CD4-positive, alpha-beta T cell treated with Interleukin-4 for 4 hours (primary cell): ENCODE measurements around the gene STEAP2.

Experiments
- DNase-seq: peaks from one replicate; pipeline ENCODE4 v3.0.0-alpha.2; 2020

The STEAP2 gene

DNA sequence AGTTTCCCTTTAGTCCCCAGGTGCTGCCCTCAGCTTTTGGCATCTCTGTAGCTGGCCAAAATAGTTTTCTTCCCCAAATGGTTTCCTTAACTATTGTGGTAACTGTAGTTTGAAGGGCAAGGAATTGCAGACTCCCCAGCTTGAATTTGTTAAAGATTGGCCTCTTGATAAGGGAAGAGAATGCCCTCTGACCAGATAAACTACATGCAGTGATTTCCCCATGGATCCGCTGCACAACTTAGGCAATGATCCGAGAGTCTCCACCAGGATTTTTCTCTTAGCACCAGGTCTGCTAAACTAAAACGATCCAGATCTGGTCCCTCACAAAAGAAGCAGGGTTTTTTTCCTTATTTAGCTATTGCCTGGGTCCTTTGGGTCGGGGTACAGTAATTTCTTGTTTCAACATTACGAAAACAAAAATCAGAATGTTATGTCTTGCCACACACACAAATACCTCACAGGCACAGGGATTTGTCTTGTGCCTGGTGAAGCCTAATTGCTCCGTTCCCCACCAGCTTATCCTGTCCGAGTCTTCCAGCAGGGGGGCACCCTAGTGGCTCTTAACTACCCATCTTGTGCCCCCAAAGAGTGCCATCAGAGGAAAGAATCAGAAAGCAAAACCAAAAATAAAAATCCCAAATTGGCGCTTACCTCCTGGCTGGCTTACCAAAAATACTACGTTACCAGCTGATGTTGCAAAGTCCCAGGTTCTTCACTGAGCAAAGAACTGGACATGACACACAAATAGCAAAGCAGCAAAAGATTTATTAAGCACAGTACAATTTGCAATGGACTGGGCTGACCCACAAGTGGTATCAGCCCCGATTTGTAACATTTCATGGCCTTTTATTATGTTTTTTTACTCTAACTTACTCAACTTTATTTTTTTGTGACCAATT, 16.4 kb upstream of the STEAP2 start:
- DNase-seq: no peak

DNA sequence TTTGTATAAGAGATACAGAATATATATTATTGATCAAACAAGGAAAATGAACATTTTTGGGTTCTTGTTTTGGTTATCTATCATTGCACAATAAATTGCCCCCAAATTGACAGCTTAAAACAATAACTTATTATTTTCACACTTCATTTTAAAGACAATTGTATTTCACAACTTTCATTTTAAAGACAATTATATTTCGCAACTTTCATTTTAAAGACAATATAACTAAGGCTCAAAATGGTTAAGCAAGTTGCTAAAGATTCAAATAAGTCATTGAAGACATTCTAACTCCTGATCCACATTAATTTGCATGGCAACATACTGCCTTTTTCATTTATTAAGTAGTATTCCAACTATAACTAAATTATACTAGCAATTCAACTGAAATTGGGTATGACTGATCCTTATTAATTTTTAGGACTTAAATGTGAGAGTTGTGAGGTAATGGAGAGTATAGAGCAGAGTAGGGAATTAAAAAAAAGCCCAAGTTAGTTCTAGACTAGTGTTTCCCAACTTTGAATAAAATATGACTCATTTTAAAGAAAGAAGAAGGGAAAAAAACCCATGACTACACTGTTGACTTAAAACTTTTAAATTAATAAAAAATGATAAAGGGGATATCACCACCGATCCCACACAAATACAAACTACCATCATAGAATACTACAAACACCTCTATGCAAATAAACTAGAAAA, 9.9 kb upstream of the STEAP2 start:
- no peak for DNase-seq

DNA sequence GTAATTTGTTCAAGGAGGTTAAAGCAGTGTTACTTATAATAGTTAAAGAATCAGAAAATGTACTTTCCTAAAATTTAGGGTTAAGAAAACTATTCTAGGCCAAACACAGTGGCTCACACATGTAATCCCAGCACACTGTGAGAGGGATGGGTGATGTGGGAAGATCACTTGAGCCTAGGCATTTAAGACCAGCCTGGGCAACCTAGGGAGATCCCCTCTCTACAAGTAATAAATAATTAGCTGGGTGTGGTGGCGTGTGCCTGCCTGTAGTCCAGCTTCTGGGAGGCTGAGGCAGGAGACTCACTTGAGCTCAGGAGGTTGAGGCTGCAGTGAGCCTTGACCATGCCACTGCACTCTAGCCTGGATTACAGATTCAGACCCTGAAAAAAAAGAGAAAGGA, 3.6 kb upstream of the STEAP2 start:
- no peak for DNase-seq

DNA sequence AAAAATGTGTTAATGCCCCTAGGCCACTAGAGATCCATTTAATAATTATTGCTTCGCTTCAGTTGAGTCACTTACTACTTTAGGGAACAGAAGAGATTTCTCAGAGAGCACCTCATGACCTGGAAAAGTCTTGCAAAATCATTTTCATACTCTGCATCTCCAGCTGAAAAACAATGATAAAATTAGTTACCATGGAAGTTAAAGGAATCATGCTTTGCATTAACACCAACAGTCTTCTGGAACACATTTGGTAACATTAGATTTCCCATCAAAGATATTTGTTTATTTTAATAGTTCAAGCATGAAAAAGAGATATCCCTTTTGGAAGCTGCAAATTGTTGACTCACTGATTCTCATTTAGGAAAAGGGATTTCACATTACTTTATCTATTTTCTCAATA, 1.8 kb upstream of the STEAP2 start:
- no peak for DNase-seq

GRCh38 chr7:90210475-90210874, 1.1 kb upstream of the STEAP2 start:
- no peak for DNase-seq

DNA sequence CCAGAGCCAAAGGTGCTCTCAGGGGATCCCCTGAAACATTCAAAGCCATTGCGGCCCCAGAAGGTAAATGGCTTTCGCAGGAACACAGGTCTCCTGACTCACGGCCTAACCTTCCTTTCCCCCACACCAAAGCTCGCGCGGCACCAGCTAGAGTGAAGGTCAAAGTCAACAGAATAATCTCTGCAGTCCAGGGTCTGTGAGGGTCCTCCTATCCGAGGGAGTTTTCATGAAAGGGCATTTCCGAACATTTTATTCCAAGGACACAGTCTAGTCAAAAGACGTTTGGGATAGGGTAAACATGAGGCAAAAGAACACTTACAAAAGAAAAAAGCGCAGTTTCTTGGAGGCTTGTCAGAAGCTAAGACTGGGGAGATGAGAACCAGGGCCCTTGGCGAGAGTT, 559 bp upstream of the STEAP2 start:
- DNase-seq: no peak

- no peak for DNase-seq
These were observed 582 bp downstream of the STEAP2 start for GRCh38 chr7:90212149-90212495.

DNA sequence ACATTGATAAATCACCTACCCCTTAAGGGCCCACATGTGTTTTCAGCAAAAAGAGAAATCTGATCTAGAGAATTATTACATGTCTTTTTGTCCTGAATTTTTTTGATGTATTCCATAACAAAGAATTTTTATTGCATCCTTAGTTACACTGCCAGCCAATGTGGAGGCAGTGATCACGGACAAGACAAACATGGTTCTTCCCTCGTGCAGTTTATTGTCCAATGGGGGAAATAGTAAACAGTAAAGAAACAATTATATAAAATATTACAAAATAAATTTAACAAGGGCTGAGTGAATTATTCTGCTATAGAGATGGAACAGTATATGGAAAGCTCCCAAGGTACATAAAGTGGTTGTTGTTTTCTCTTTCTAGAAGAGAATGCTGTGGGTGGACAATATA, 2.0 kb downstream of the STEAP2 start:
- DNase-seq: no peak

- DNase-seq: no peak
These were observed 4.6 kb downstream of the STEAP2 start for GRCh38 chr7:90216080-90216674.

GRCh38 chr7:90216771-90217170, 5.2 kb downstream of the STEAP2 start:
- DNase-seq: no peak

DNA sequence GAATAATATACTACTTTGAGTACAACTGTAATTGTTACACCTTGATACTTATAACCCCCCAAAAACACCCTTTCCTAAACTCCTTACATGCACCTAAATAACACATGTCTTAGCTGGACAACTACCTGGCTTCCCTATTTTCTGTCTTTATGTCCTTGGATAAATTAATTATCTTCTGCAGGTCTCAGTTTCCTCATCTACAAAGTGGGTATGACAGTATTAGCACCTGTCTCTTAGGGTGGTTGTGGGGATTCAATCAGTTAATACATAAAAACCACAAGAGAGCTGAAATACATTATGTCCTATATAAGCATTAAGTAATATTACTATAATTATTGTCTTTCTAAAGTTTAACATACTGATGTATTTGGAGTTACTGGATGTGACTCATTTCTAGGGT, 10.8 kb downstream of the STEAP2 start:
- DNase-seq: no peak

DNA sequence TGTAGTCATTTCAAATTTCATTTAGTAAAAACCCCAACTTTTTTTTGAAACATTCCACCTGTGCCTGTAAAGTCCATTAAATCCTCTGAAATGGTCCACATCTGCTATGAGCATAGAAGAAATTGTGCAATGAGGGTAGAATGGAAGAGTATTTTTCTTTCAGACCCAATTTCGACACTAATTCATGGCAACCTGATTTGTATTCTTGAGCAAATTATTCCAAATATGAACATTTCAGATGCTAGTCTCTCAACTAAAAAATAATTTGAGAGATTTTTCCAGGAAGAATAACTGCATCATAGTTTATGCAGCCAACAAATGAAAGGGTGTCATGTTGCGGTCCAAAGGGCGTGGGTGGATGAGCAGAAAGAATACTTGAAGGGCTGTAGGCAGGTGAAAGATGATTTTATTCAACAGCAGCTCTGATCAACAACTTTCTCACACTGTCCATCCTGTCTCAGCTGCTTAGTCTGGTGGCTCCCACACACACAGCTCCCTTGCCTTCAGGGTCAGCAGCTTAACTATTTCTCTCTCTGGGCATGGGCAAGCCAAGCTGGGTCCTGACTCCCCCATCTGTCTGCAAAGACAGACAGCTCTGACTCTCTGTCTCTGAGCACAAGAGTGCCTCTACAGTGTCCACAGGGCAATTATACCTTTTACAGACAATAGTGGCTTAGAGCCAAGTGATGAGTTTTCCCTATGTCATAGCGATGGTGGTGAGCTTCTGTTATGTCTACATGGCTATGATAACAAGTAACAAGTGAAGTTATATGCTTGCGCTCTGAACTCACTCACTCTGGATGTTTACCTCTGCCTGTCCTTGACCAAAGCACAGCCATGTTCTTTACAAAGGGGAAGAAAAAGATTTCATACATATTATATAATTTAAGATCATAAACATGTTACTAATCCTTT, 11.5 kb downstream of the STEAP2 start:
- no peak for DNase-seq

DNA sequence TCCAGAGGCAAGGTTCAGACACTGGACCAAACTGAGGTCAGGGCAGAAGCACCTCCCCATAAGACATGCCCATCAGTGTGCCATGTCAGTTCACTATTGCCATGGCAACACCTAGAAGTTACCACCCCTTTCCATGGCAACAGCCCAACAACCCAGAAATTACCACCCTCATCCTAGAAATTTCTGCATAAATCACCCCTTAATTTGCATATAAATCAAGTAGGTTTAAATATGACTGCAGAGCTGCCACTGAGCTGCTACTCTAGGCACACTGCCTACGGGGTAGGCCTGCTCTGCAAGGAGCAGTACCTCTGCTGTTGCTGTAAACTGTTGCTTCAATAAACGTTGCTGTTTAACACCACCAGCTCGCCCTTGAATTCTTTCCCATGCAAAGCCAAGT, 12.7 kb downstream of the STEAP2 start:
- no peak for DNase-seq

DNA sequence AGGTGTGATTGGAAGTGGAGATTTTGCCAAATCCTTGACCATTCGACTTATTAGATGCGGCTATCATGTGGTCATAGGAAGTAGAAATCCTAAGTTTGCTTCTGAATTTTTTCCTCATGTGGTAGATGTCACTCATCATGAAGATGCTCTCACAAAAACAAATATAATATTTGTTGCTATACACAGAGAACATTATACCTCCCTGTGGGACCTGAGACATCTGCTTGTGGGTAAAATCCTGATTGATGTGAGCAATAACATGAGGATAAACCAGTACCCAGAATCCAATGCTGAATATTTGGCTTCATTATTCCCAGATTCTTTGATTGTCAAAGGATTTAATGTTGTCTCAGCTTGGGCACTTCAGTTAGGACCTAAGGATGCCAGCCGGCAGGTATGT, 13.6 kb downstream of the STEAP2 start:
- DNase-seq: no peak

DNA sequence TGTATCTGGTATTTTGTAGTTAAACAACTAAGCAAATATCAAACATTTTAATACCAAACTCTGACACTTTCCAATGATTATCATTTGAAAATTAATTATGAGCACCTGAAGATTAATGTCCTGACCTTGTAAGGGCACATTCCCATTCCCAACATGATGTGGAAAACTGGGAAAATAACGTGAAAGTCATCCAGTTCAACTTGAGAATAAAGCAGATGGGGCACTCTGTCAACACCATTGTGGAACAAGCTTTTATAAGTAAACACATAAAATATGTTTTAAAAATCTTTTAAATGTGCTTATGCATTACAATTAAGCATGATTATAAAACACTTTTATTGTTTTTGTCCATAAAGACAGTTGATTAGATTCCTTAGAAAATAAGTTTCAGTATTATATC, 14.1 kb downstream of the STEAP2 start:
- DNase-seq: no peak

GRCh38 chr7:90227259-90227658, 15.7 kb downstream of the STEAP2 start:
- DNase-seq: no peak

GRCh38 chr7:90229682-90230081, 18.1 kb downstream of the STEAP2 start:
- DNase-seq: no peak

DNA sequence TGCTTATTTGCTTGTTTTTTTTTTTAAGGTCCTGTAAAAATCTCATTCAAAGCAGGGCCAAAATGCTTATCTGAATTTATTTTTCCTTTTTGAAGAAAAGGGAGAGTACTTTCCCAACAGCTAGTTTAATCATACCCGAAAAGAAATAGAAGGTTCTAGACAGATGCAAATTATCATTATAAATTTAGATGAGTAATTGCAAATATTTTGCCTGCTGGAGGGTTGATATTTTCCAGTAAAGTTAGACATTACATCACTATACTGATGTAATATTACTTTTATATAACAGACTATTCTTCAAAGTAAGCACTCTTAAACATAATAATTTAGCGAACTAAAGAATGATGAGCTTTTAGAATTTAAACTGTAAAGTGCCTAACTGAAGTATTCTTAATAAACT, 19.3 kb downstream of the STEAP2 start:
- DNase-seq: no peak

- no peak for DNase-seq
These were observed 19.8 kb downstream of the STEAP2 start for GRCh38 chr7:90231304-90231703.

GRCh38 chr7:90232430-90232829, 20.9 kb downstream of the STEAP2 start:
- no peak for DNase-seq

DNA sequence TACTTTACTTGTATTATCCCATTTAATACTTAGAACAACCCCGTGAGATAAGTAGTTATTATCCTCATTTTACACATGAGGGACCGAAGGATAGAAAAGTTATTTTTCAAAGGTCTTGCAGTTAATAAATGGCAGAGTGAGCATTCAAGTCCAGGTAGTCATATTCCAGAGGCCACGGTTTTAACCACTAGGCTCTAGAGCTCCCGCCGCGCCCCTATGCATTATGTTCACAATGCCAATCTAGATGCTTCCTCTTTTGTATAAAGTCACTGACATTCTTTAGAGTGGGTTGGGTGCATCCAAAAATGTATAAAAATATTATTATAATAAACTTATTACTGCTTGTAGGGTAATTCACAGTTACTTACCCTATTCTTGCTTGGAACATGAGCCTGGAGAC, 22.0 kb downstream of the STEAP2 start:
- DNase-seq: no peak

GRCh38 chr7:90236721-90237289, 25.3 kb downstream of the STEAP2 start:
- no peak for DNase-seq

GRCh38 chr7:90238022-90238421, 26.5 kb downstream of the STEAP2 start:
- no peak for DNase-seq
